Panc1 (cell line): ENCODE data around the gene SUCO. TPM values are rescaled to one million over a fixed set of nuclear protein-coding genes. Genes with fewer than 3 reads are reported as not detected.

Source experiments
- ATAC-seq: fragments of 200-7000 bp; cut with Tn5 transposase; 2 replicates; pipeline ENCODE4 v1.9.1; 2020; ENCODE audit warnings: mild to moderate bottlenecking, moderate library complexity
- BruUV-seq: library from RNA; stranded (reverse); fragments of 400-500 nt; replicated peaks from 2 replicates; lab custom pipeline; 2021; lab: Mats Ljungman, UMichigan
- CTCF ChIA-PET: fragments of 300-600 bp; sonication (Branson Sonifier 250); formaldehyde crosslinking; loops from one replicate; lab custom pipeline; 2022; ENCODE audit warnings: antibody characterized with exemption; lab: Charles Lee
- POLR2A ChIA-PET: fragments of 300-600 bp; sonication (Branson Sonifier 250); formaldehyde crosslinking; loops from one replicate; lab custom pipeline; 2022; ENCODE audit warnings: antibody characterized with exemption; lab: Charles Lee
- DNase-seq: peaks from one replicate; pipeline ENCODE4 v3.0.0-alpha.2; 2010; ENCODE audit warnings: low read depth, low spot score
- H3K27ac ChIP-seq: 2 replicates; pipeline ENCODE4 v1.5.1; 2011; ENCODE audit warnings: mild to moderate bottlenecking, low read length, inconsistent platforms
- H3K27me3 ChIP-seq: fragments of 200-500 bp; sonication (Bioruptor generic); 2 replicates; pipeline ENCODE4 v1.6.0; 2014; ENCODE audit warnings: low read length, inconsistent platforms; ENCODE audit not compliant: control insufficient read depth, insufficient read depth
- H3K36me3 ChIP-seq: fragments of 200-500 bp; sonication (Bioruptor generic); 2 replicates; pipeline ENCODE4 v1.5.1; 2014; ENCODE audit warnings: inconsistent platforms, mild to moderate bottlenecking, low read length, moderate library complexity; ENCODE audit not compliant: control insufficient read depth, insufficient read depth
- H3K4me1 ChIP-seq: 2 replicates; pipeline ENCODE4 v1.5.1; 2011; ENCODE audit warnings: inconsistent platforms, mild to moderate bottlenecking, low read length, moderate library complexity; ENCODE audit not compliant: control insufficient read depth, insufficient read depth
- H3K4me3 ChIP-seq, 2 experiments: 2 replicates each; pipeline ENCODE4 v1.5.1; 2011 to 2012; ENCODE audit warnings: low read depth in 2 of 2, low read length in 2 of 2, mild to moderate bottlenecking in 2 of 2, inconsistent platforms in 1 of 2, moderate library complexity in 1 of 2
- H3K9me3 ChIP-seq: fragments of 200-500 bp; sonication (Bioruptor generic); 2 replicates; pipeline ENCODE4 v1.5.1; 2014; ENCODE audit warnings: low read depth, mild to moderate bottlenecking, inconsistent platforms, low read length, moderate library complexity; ENCODE audit not compliant: control insufficient read depth, insufficient read depth
- CTCF ChIP-seq: fragments of 450-650 bp; IDR thresholded peaks from 2 replicates; pipeline ENCODE4 v1.5.1; 2017; ENCODE audit warnings: mild to moderate bottlenecking
- POLR2AphosphoS5 ChIP-seq: IDR thresholded peaks from 2 replicates; pipeline ENCODE4 v1.6.1; 2012; ENCODE audit warnings: mild to moderate bottlenecking, low read depth, low read length, moderate library complexity
- REST ChIP-seq, 2 experiments: IDR thresholded peaks; 2 replicates each; pipeline ENCODE4 v1.6.1; 2011 to 2012; ENCODE audit warnings: low read depth in 2 of 2, control low read depth in 1 of 2, low read length in 1 of 2, mild to moderate bottlenecking in 1 of 2, moderate library complexity in 1 of 2; ENCODE audit not compliant: insufficient read depth in 1 of 2
- SIN3A ChIP-seq: IDR thresholded peaks from 2 replicates; pipeline ENCODE4 v1.6.1; 2012; ENCODE audit warnings: low read depth, mild to moderate bottlenecking, low read length, moderate library complexity, borderline replicate concordance; ENCODE audit not compliant: insufficient read depth
- TCF7L2 ChIP-seq: IDR thresholded peaks from 2 replicates; pipeline ENCODE4 v1.6.1; 2011; ENCODE audit warnings: mild to moderate bottlenecking, low read depth, low read length, inconsistent platforms
- in situ Hi-C: cut with HindIII; loops from 2 replicates; pipeline ENCODE4 v1.10.0; 2016; ENCODE audit warnings: low sequenced_read_pairs, low pct_unique_long_range_greater_than_20kb
- intact Hi-C: fragments of 100-400 bp; cut with micrococcal nuclease; formaldehyde crosslinking; loops from one replicate; pipeline ENCODE4 v1.10.0; 2022; ENCODE audit not compliant: unreplicated experiment
- total RNA-seq: library from RNA; stranded (reverse); gene quantifications from one replicate; pipeline ENCODE4 v1.2.1, GENCODE V29; 2021; ENCODE audit not compliant: unreplicated experiment

Gene SUCO
- total RNA-seq, 1 experiment from 2014 or later, result 31.3 TPM

GRCh38 chr1:172601046-172601630 is 68.2 kb downstream of the SUCO start:
- no peak for DNase-seq
- H3K27me3 ChIP-seq, result no peaks in the 10 kb centered on the region
- H3K4me1 ChIP-seq, result no peaks in the 10 kb centered on the region
- TF ChIP-seq TCF7L2, result no peak
- no peak for TF ChIP-seq POLR2AphosphoS5
- no peak for TF ChIP-seq CTCF
- no peak for TF ChIP-seq REST (IDR thresholded peaks at IDR 0.05; ENCODE audit: insufficient read depth in 1 of 2, low read depth in 2 of 2, low read length in 1 of 2)
- TF ChIP-seq SIN3A, result no peak
- no peak for ATAC-seq
- no peaks in the 10 kb centered on the region for H3K9me3 ChIP-seq
- no peaks in the 10 kb centered on the region; the same call in 1 of the 2 replicates for H3K36me3 ChIP-seq
- intact Hi-C loops (no loop called here), in situ Hi-C loops (no loop called here)
- no peak overlapping the region for H3K27ac ChIP-seq
- H3K4me3 ChIP-seq, result no peak overlapping the region
- CTCF ChIA-PET, result no interaction called here
- BruUV-seq, result no TSS peak
- POLR2A ChIA-PET, result no interaction called here

- in situ Hi-C loops, result no loop called here
- CTCF ChIA-PET, result no interaction called here
These were observed 69.8 kb downstream of the SUCO start for GRCh38 chr1:172602706-172603105.

More at GRCh38 chr1:172602706-172603105, 69.8 kb downstream of the SUCO start:
- ATAC-seq (no peak), DNase-seq (no peak)
- Histone ChIP-seq H3K9me3 (no peaks in the 10 kb centered on the region), H3K4me3 (no peak overlapping the region), H3K36me3 (no peaks in the 10 kb centered on the region; the same call in 1 of the 2 replicates), H3K27me3 (no peaks in the 10 kb centered on the region), H3K27ac (no peak overlapping the region), H3K4me1 (no peaks in the 10 kb centered on the region)
- TF ChIP-seq TCF7L2, result no peak
- TF ChIP-seq SIN3A, result no peak
- no peak for TF ChIP-seq REST (IDR thresholded peaks at IDR 0.05; ENCODE audit: insufficient read depth in 1 of 2, low read depth in 2 of 2, low read length in 1 of 2)
- TF ChIP-seq CTCF, result no peak
- TF ChIP-seq POLR2AphosphoS5, result no peak
- POLR2A ChIA-PET, result no interaction called here
- intact Hi-C loops, result no loop called here
- no TSS peak for BruUV-seq
